Astrocyte (in vitro differentiated cells and primary cell): ENCODE measurements around the gene CHURC1. TPM values are rescaled to one million over a fixed set of nuclear protein-coding genes. Genes with fewer than 3 reads are reported as not detected.

Source experiments
- DNase-seq: peaks from one replicate; pipeline ENCODE4 v3.0.0-alpha.2; 2010; ENCODE audit warnings: low read depth
- FAIRE-seq: peaks from 2 replicates; lab custom pipeline; 2011; peaks lifted over from hg19 to GRCh38; lab: Jason Lieb, UNC
- H2AFZ ChIP-seq: 2 replicates; pipeline ENCODE4 v1.6.0; 2012; ENCODE audit warnings: low read depth, low read length, inconsistent platforms
- H3K27ac ChIP-seq: 2 replicates; pipeline ENCODE4 v1.5.1; 2011; ENCODE audit warnings: low read depth, low read length, inconsistent platforms
- H3K27me3 ChIP-seq: 2 replicates; pipeline ENCODE4 v1.6.0; 2011; ENCODE audit warnings: low read length, inconsistent platforms; ENCODE audit not compliant: insufficient read depth
- H3K36me3 ChIP-seq: 2 replicates; pipeline ENCODE4 v1.5.1; 2011; ENCODE audit warnings: low read length, inconsistent platforms; ENCODE audit not compliant: insufficient read depth
- H3K4me1 ChIP-seq: 2 replicates; pipeline ENCODE4 v1.5.1; 2011; ENCODE audit warnings: low read length, inconsistent platforms; ENCODE audit not compliant: insufficient read depth
- H3K4me2 ChIP-seq: 2 replicates; pipeline ENCODE4 v1.6.0; 2012; ENCODE audit warnings: low read length, inconsistent platforms
- H3K4me3 ChIP-seq: 2 replicates; pipeline ENCODE4 v1.5.1; 2011; ENCODE audit warnings: low read depth, mild to moderate bottlenecking, low read length, inconsistent platforms; ENCODE audit not compliant: insufficient read depth
- H3K79me2 ChIP-seq: 2 replicates; pipeline ENCODE4 v1.6.0; 2012; ENCODE audit warnings: mild to moderate bottlenecking, low read length, inconsistent platforms; ENCODE audit not compliant: insufficient read depth
- H3K9ac ChIP-seq: 2 replicates; pipeline ENCODE4 v1.6.0; 2012; ENCODE audit warnings: mild to moderate bottlenecking, low read length, inconsistent platforms
- H3K9me3 ChIP-seq: 2 replicates; pipeline ENCODE4 v1.5.1; 2012; ENCODE audit warnings: low read depth, mild to moderate bottlenecking, low read length, inconsistent platforms; ENCODE audit not compliant: insufficient read depth
- H4K20me1 ChIP-seq: 2 replicates; pipeline ENCODE4 v1.6.0; 2012; ENCODE audit warnings: low read length, inconsistent platforms; ENCODE audit not compliant: insufficient read depth
- H3K27ac Mint-ChIP-seq: one replicate; pipeline ENCODE4 v1.8.0; 2021; ENCODE audit warnings: mild to moderate bottlenecking, mixed read lengths; ENCODE audit not compliant: unreplicated experiment
- H3K27me3 Mint-ChIP-seq: one replicate; pipeline ENCODE4 v1.8.0; 2021; ENCODE audit warnings: low read depth, mixed read lengths; ENCODE audit not compliant: unreplicated experiment
- H3K36me3 Mint-ChIP-seq: one replicate; pipeline ENCODE4 v1.8.0; 2021; ENCODE audit warnings: low read depth, mixed read lengths; ENCODE audit not compliant: unreplicated experiment
- H3K4me1 Mint-ChIP-seq: one replicate; pipeline ENCODE4 v1.8.0; 2021; ENCODE audit warnings: low read depth, mixed read lengths; ENCODE audit not compliant: unreplicated experiment
- H3K4me3 Mint-ChIP-seq: one replicate; pipeline ENCODE4 v1.8.0; 2021; ENCODE audit warnings: mild to moderate bottlenecking, moderate library complexity, mixed read lengths; ENCODE audit not compliant: unreplicated experiment
- H3K9me3 Mint-ChIP-seq: one replicate; pipeline ENCODE4 v1.8.0; 2021; ENCODE audit warnings: mild to moderate bottlenecking, mixed read lengths; ENCODE audit not compliant: unreplicated experiment
- CTCF ChIP-seq: IDR thresholded peaks from 2 replicates; pipeline ENCODE4 v1.5.1; 2011; ENCODE audit warnings: low read depth, mild to moderate bottlenecking, inconsistent platforms, low read length, moderate library complexity; ENCODE audit not compliant: insufficient read depth
- EZH2 ChIP-seq: IDR thresholded peaks from 2 replicates; pipeline ENCODE4 v1.6.1; 2012; ENCODE audit warnings: mild to moderate bottlenecking, low read length, inconsistent platforms; ENCODE audit not compliant: insufficient read depth
- total RNA-seq: library from RNA; stranded (reverse); gene quantifications from 2 replicates; pipeline ENCODE4 v1.2.1, GENCODE V29; 2021

Gene CHURC1
- total RNA-seq, 1 donor from 2014 or later, result 48.1 TPM

GRCh38 chr14:64919215-64919614 lies 5.0 kb downstream of the CHURC1 start:
- Histone ChIP-seq H3K79me2 (peaks cover 64% of the 10 kb centered on the region), H3K27me3 (no peaks in the 10 kb centered on the region), H3K36me3 (no peaks in the 10 kb centered on the region), H3K4me1 (peaks cover 8% of the 10 kb centered on the region), H3K9me3 (no peaks in the 10 kb centered on the region), H3K4me2 (no peak overlapping the region), H4K20me1 (peaks cover 22% of the 10 kb centered on the region), H3K27ac (no peak overlapping the region), H2AFZ (no peak overlapping the region), H3K9ac (no peak overlapping the region), H3K4me3 (no peak overlapping the region)
- peaks cover 2% of the 10 kb centered on the region for H3K36me3 Mint-ChIP-seq
- H3K27me3 Mint-ChIP-seq, result no peaks in the 10 kb centered on the region
- TF ChIP-seq CTCF, result no peak
- TF ChIP-seq EZH2, result no peak
- no peak overlapping the region for H3K4me3 Mint-ChIP-seq
- H3K4me1 Mint-ChIP-seq, result peaks cover 24% of the 10 kb centered on the region
- H3K27ac Mint-ChIP-seq, result no peak overlapping the region
- DNase-seq (no peak), FAIRE-seq (no peak)
- H3K9me3 Mint-ChIP-seq, result no peaks in the 10 kb centered on the region

GRCh38 chr14:64919618-64920017 lies 5.4 kb downstream of the CHURC1 start:
- no peak for DNase-seq
- Mint-ChIP-seq H3K36me3 (peaks cover 2% of the 10 kb centered on the region), H3K4me3 (no peak overlapping the region), H3K27ac (no peak overlapping the region), H3K4me1 (peaks cover 24% of the 10 kb centered on the region), H3K27me3 (no peaks in the 10 kb centered on the region), H3K9me3 (no peaks in the 10 kb centered on the region)
- Histone ChIP-seq H2AFZ (no peak overlapping the region), H4K20me1 (peaks cover 22% of the 10 kb centered on the region), H3K36me3 (peaks cover 3% of the 10 kb centered on the region), H3K4me1 (peaks cover 8% of the 10 kb centered on the region), H3K79me2 (peaks cover 60% of the 10 kb centered on the region), H3K9me3 (no peaks in the 10 kb centered on the region), H3K27ac (no peak overlapping the region), H3K4me3 (no peak overlapping the region), H3K4me2 (no peak overlapping the region), H3K27me3 (no peaks in the 10 kb centered on the region), H3K9ac (no peak overlapping the region)
- no peak for TF ChIP-seq EZH2
- TF ChIP-seq CTCF, result no peak
- no peak for FAIRE-seq

- peaks cover 52% of the 10 kb centered on the region for H3K79me2 ChIP-seq
- H3K4me3 Mint-ChIP-seq, result no peak overlapping the region
These were observed 6.2 kb downstream of the CHURC1 start for GRCh38 chr14:64920465-64920864.

More at GRCh38 chr14:64920465-64920864, 6.2 kb downstream of the CHURC1 start:
- H3K36me3 ChIP-seq, result peaks cover 8% of the 10 kb centered on the region
- H4K20me1 ChIP-seq, result peaks cover 17% of the 10 kb centered on the region
- Mint-ChIP-seq H3K27me3 (no peaks in the 10 kb centered on the region), H3K36me3 (peaks cover 2% of the 10 kb centered on the region), H3K27ac (no peak overlapping the region), H3K9me3 (no peaks in the 10 kb centered on the region), H3K4me1 (peaks cover 20% of the 10 kb centered on the region)
- no peaks in the 10 kb centered on the region for H3K9me3 ChIP-seq
- peaks cover under 1% of the 10 kb centered on the region for H3K4me1 ChIP-seq
- H2AFZ ChIP-seq, result no peak overlapping the region
- FAIRE-seq, result no peak
- H3K4me3 ChIP-seq, result no peak overlapping the region
- DNase-seq, result no peak
- H3K27me3 ChIP-seq, result no peaks in the 10 kb centered on the region
- no peak overlapping the region for H3K9ac ChIP-seq
- TF ChIP-seq EZH2, result no peak
- TF ChIP-seq CTCF, result no peak
- no peak overlapping the region for H3K4me2 ChIP-seq
- H3K27ac ChIP-seq, result no peak overlapping the region
